Endodermal cell (in vitro differentiated cells): ENCODE data around the gene GRB10. TPM values are rescaled to one million over a fixed set of nuclear protein-coding genes. Genes with fewer than 3 reads are reported as not detected.

Experiments
- DNase-seq: peaks from one replicate; pipeline ENCODE4 v3.0.0-alpha.2; 2017
- H3K27ac ChIP-seq: 2 replicates; pipeline ENCODE4 v1.5.1; 2013; ENCODE audit warnings: mild to moderate bottlenecking, low read depth, low read length, moderate library complexity
- H3K27me3 ChIP-seq: 2 replicates; pipeline ENCODE4 v1.6.1; 2013; ENCODE audit warnings: mild to moderate bottlenecking, low read length, moderate library complexity; ENCODE audit not compliant: insufficient read depth, control insufficient read depth, poor library complexity, severe bottlenecking
- H3K36me3 ChIP-seq: 2 replicates; pipeline ENCODE4 v1.7.0; 2013; ENCODE audit warnings: mild to moderate bottlenecking, low read length, moderate library complexity; ENCODE audit not compliant: control insufficient read depth, insufficient read depth
- H3K4me1 ChIP-seq: one replicate; pipeline ENCODE4 v1.7.0; 2013; ENCODE audit warnings: low read length; ENCODE audit not compliant: control insufficient read depth, insufficient read depth
- H3K4me3 ChIP-seq: 2 replicates; pipeline ENCODE4 v1.5.1; 2013; ENCODE audit warnings: mild to moderate bottlenecking, low read length, moderate library complexity
- H3K9ac ChIP-seq: 2 replicates; pipeline ENCODE4 v1.6.1; 2013; ENCODE audit warnings: mild to moderate bottlenecking, low read length, moderate library complexity; ENCODE audit not compliant: poor library complexity, severe bottlenecking; ENCODE audit errors: extremely low read depth
- H3K9me3 ChIP-seq: 2 replicates; pipeline ENCODE4 v1.6.1; 2013; ENCODE audit warnings: mild to moderate bottlenecking, low read length, moderate library complexity; ENCODE audit not compliant: control insufficient read depth
- H3K27ac Mint-ChIP-seq: 2 replicates; pipeline ENCODE4 v1.8.0; 2020; ENCODE audit warnings: mixed read lengths
- H3K27me3 Mint-ChIP-seq: 2 replicates; pipeline ENCODE4 v1.8.0; 2021; ENCODE audit warnings: mild to moderate bottlenecking, mixed read lengths; ENCODE audit not compliant: insufficient read depth
- H3K36me3 Mint-ChIP-seq: 2 replicates; pipeline ENCODE4 v1.8.0; 2020; ENCODE audit warnings: low read depth, mixed read lengths
- H3K4me1 Mint-ChIP-seq: 2 replicates; pipeline ENCODE4 v1.8.0; 2020; ENCODE audit warnings: mixed read lengths
- H3K4me3 Mint-ChIP-seq: 2 replicates; pipeline ENCODE4 v1.8.0; 2020; ENCODE audit warnings: mild to moderate bottlenecking, moderate library complexity, mixed read lengths
- H3K9me3 Mint-ChIP-seq: 2 replicates; pipeline ENCODE4 v1.8.0; 2020; ENCODE audit warnings: mild to moderate bottlenecking, mixed read lengths
- CTCF ChIP-seq: fragments of 200-600 bp; sonication (generic); conservative IDR thresholded peaks from 2 replicates; pipeline ENCODE4 v1.5.0; 2021; ENCODE audit warnings: antibody characterized with exemption, mild to moderate bottlenecking
- WGBS, 2 experiments: methylation state at CpG; one replicate each; pipeline versions ENCODE4 v1.1.5 to v1.1.7; 2013; ENCODE audit warnings: missing lambda C conversion rate in 2 of 2, mixed read lengths in 1 of 2; ENCODE audit not compliant: insufficient coverage in 1 of 2, insufficient read length in 1 of 2; 5-methylcytosine and 5-hydroxymethylcytosine counted together
- total RNA-seq, 2 donors: library from RNA; stranded (reverse); fragmentation: NEBNext Ultra II Directional in 1 of 2; extraction: Animal tissue kit (Norgen Biotek cat#: 25700) in 1 of 2; gene quantifications; 2 replicates in 1 of 2; 3 replicates in 1 of 2; pipeline ENCODE4 v1.2.1, GENCODE V29; 2021

Gene GRB10
- total RNA-seq, 2 donors from 2014 or later, result 71.9 to 97.5 TPM

DNA sequence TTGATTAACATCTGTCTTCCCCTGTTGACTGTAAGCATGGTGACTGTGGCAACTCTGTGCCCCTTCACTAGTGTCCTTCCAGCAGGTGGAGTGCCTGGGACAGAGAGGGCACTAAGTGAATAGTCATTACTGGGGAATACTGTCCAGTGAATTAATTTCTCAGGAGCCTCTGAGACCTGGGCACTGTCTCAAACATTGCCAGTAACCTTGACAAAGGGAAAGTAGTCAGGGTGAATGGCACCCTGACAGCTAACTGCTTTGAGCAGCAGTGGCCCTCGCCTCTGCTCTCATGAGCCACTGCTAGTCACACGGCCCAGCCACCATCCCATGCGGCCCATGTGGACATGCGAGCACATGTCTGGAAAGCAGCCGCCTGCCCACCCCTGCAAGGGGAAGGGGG lies 13.1 kb upstream of the GRB10 start:
- H3K9me3 Mint-ChIP-seq, result peaks cover 16% of the 10 kb centered on the region
- peaks cover 27% of the 10 kb centered on the region for H3K4me1 Mint-ChIP-seq
- Histone ChIP-seq H3K9ac (no peak overlapping the region), H3K9me3 (peaks cover 12% of the 10 kb centered on the region), H3K27ac (no peak overlapping the region), H3K4me1 (peaks cover 7% of the 10 kb centered on the region), H3K27me3 (no peaks in the 10 kb centered on the region), H3K4me3 (no peak overlapping the region), H3K36me3 (no peaks in the 10 kb centered on the region)
- TF ChIP-seq CTCF, result peak; percentile 49
- H3K27me3 Mint-ChIP-seq, result peaks cover 35% of the 10 kb centered on the region
- WGBS, 2 experiments, result 99 to 100% methylated on average over 3 to 5 of the region's 5 CpGs
- H3K36me3 Mint-ChIP-seq, result no peaks in the 10 kb centered on the region
- no peak overlapping the region for H3K27ac Mint-ChIP-seq
- peak; percentile 45 for DNase-seq
- no peak overlapping the region for H3K4me3 Mint-ChIP-seq

- no peak overlapping the region for H3K4me3 Mint-ChIP-seq
- Histone ChIP-seq H3K9ac (no peak overlapping the region), H3K4me1 (peaks cover 7% of the 10 kb centered on the region), H3K27me3 (no peaks in the 10 kb centered on the region), H3K4me3 (no peak overlapping the region), H3K9me3 (peaks cover 12% of the 10 kb centered on the region), H3K36me3 (no peaks in the 10 kb centered on the region), H3K27ac (no peak overlapping the region)
- TF ChIP-seq CTCF, result no peak
- H3K36me3 Mint-ChIP-seq, result no peaks in the 10 kb centered on the region
- WGBS, 2 experiments, result 20 to 76% methylated on average over 1 to 2 of the region's 2 CpGs
- H3K4me1 Mint-ChIP-seq, result peaks cover 30% of the 10 kb centered on the region
- H3K27ac Mint-ChIP-seq, result no peak overlapping the region
- DNase-seq, result peak; percentile 38
- peaks cover 16% of the 10 kb centered on the region for H3K9me3 Mint-ChIP-seq
- H3K27me3 Mint-ChIP-seq, result peaks cover 35% of the 10 kb centered on the region
Observed at GRCh38 chr7:50795253-50795652, 12.6 kb upstream of the GRB10 start.

GRCh38 chr7:50793947-50794570 lies 11.4 kb upstream of the GRB10 start:
- Histone ChIP-seq H3K9ac (peak overlapping the region; percentile 53), H3K27me3 (no peaks in the 10 kb centered on the region), H3K9me3 (peaks cover 18% of the 10 kb centered on the region), H3K4me3 (peak overlapping the region; percentile 77), H3K36me3 (peaks cover 11% of the 10 kb centered on the region), H3K4me1 (peaks cover 7% of the 10 kb centered on the region), H3K27ac (no peak overlapping the region)
- peak; percentile 51 for DNase-seq
- Mint-ChIP-seq H3K9me3 (peaks cover 16% of the 10 kb centered on the region), H3K4me1 (peaks cover 37% of the 10 kb centered on the region), H3K27me3 (peaks cover 31% of the 10 kb centered on the region), H3K27ac (peak overlapping the region; percentile 48), H3K4me3 (peak overlapping the region; percentile 84), H3K36me3 (peaks cover 6% of the 10 kb centered on the region)
- 52 to 67% methylated on average over 15 to 18 of the region's 18 CpGs for WGBS, 2 experiments
- no peak for TF ChIP-seq CTCF
